CD4-positive, alpha-beta T cell (primary cell): ENCODE results near the gene GPRC5B. TPM values are rescaled to one million over a fixed set of nuclear protein-coding genes. Genes with fewer than 3 reads are reported as not detected.

Experiments used
- ATAC-seq: fragments of 200-7000 bp; cut with Tn5 transposase; one replicate; pipeline ENCODE4 v1.10.0; 2022; ENCODE audit warnings: mild to moderate bottlenecking; ENCODE audit not compliant: poor library complexity
- CTCF ChIA-PET: fragments of 350-600 bp; sonication (Branson Sonifier 250); formaldehyde crosslinking; loops from one replicate; lab custom pipeline; 2021; ENCODE audit warnings: antibody characterized with exemption, inconsistent platforms; lab: Charles Lee
- POLR2A ChIA-PET: fragments of 350-600 bp; sonication (Branson Sonifier 250); formaldehyde crosslinking; loops from one replicate; lab custom pipeline; 2021; ENCODE audit warnings: antibody characterized with exemption, inconsistent platforms; lab: Charles Lee
- DNase-seq, 14 experiments: peaks; one replicate each; pipeline ENCODE4 v3.0.0-alpha.2; 2013 to 2020; ENCODE audit warnings: mixed read lengths in 2 of 14
- H3K27ac ChIP-seq, 2 donors: one replicate each; pipeline versions ENCODE4 v1.5.1 to v1.7.0; 2013; ENCODE audit warnings: low read length in 2 of 2, low read depth in 1 of 2, mild to moderate bottlenecking in 1 of 2
- H3K27me3 ChIP-seq, 2 experiments: 1 replicate in 1 of 2; 2 replicates in 1 of 2; pipeline versions ENCODE4 v1.6.1 to v1.7.0; 2013; ENCODE audit warnings: low read length in 2 of 2, control low read depth in 1 of 2, mild to moderate bottlenecking in 1 of 2, moderate library complexity in 1 of 2; ENCODE audit not compliant: insufficient read depth in 2 of 2, control insufficient read depth in 1 of 2
- H3K36me3 ChIP-seq: one replicate; pipeline ENCODE4 v1.6.1; 2013; ENCODE audit warnings: low read length, control low read depth; ENCODE audit not compliant: insufficient read depth
- H3K4me1 ChIP-seq: one replicate; pipeline ENCODE4 v1.6.1; 2013; ENCODE audit warnings: low read length, control low read depth; ENCODE audit not compliant: insufficient read depth
- H3K4me3 ChIP-seq: one replicate; pipeline ENCODE4 v1.5.1; 2013; ENCODE audit warnings: mild to moderate bottlenecking, low read length, moderate library complexity
- H3K9me3 ChIP-seq, 2 experiments: 1 replicate in 1 of 2; 2 replicates in 1 of 2; pipeline versions ENCODE4 v1.6.1 to v1.7.0; 2013; ENCODE audit warnings: low read length in 2 of 2, mild to moderate bottlenecking in 2 of 2, control low read depth in 1 of 2, moderate library complexity in 1 of 2; ENCODE audit not compliant: control insufficient read depth in 1 of 2, insufficient read depth in 1 of 2
- H3K27ac Mint-ChIP-seq: one replicate; pipeline ENCODE4 v1.8.0; 2020; ENCODE audit warnings: mixed read lengths
- H3K27me3 Mint-ChIP-seq: one replicate; pipeline ENCODE4 v1.8.0; 2021; ENCODE audit warnings: mixed read lengths
- H3K36me3 Mint-ChIP-seq: one replicate; pipeline ENCODE4 v1.8.0; 2021; ENCODE audit warnings: low read depth, mixed read lengths
- H3K4me1 Mint-ChIP-seq: one replicate; pipeline ENCODE4 v1.8.0; 2021; ENCODE audit warnings: low read depth, mixed read lengths
- H3K4me3 Mint-ChIP-seq: one replicate; pipeline ENCODE4 v1.8.0; 2020; ENCODE audit warnings: mild to moderate bottlenecking, mixed read lengths
- H3K9me3 Mint-ChIP-seq: one replicate; pipeline ENCODE4 v1.8.0; 2020; ENCODE audit warnings: mixed read lengths
- intact Hi-C, 2 experiments: fragments of 100-400 bp; cut with DNase I in 1 of 2; cut with micrococcal nuclease in 1 of 2; formaldehyde crosslinking; loops; one replicate each; pipeline versions ENCODE4 v1.15.1 to v1.9.0; 2023 to 2025; cut with DNase I, micrococcal nuclease
- total RNA-seq, 174 experiments: library from RNA in 2 of 174; stranded (reverse) in 2 of 174; gene quantifications; one replicate each; pipeline ENCODE4 v1.2.3 and lab custom pipeline; 2021 to 2026
- TF ChIP-seq, protein P1 (sequence below): fragments of 200-600 bp; IDR thresholded peaks from one replicate; pipeline ENCODE4 v1.8.0; 2022; ENCODE audit warnings: antibody characterized with exemption, mild to moderate bottlenecking

The GPRC5B gene
- total RNA-seq, 2 experiments from 2014 or later: 0.47 to 0.75 TPM

DNA sequence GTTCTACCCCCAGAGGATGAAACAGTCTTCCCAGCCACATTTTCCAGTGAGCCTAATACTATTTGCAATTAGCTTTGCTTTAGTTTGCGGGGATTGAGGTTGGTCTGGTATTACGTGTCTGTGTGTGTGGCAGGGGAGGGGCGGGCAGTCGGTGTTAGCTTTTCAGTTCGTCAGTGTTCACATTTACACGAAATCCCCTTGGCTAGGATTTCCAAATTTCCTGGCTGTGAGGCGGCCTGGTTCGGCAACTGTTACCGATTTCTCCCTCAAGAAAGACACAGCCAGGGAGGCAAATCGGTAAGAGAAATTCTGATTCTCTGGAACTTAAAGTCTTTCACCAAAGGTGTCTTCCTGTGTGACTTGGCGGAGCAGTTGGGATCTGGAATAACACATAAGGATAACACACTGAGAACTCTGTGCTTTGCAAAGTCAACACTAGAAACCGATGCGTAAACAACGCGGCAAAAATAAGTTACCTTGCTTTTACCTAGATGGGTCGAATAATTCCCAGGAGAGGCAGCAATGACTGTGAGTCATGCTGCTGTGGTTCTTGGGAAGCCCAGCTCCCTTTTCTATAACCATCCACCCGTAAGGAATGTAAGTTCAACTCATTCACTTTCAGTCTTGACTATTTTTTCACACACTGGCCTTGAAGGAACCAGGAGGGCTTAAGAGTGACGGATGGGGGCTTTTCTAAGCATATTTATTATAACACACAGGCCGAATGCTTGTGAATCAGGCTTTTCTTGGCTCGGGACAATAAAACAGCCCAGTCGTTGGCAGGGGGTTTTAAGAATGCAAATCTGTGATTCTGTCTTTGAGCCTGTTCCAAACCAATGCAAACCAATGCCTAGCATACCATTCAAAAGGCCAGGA, 24.2 kb downstream of the GPRC5B start:
- DNase-seq (no peak), ATAC-seq (no peak)
- Mint-ChIP-seq H3K4me3 (no peak overlapping the region), H3K27ac (no peak overlapping the region), H3K27me3 (no peaks in the 10 kb centered on the region), H3K4me1 (no peaks in the 10 kb centered on the region), H3K36me3 (no peaks in the 10 kb centered on the region), H3K9me3 (no peaks in the 10 kb centered on the region)
- no peaks in the 10 kb centered on the region for H3K27me3 ChIP-seq
- H3K36me3 ChIP-seq: no peaks in the 10 kb centered on the region
- no peaks in the 10 kb centered on the region for H3K4me1 ChIP-seq
- no peaks in the 10 kb centered on the region for H3K9me3 ChIP-seq
- ChIA-PET CTCF (no interaction called here), POLR2A (no interaction called here)
- H3K4me3 ChIP-seq: no peak overlapping the region
- TF ChIP-seq, protein P1, sequence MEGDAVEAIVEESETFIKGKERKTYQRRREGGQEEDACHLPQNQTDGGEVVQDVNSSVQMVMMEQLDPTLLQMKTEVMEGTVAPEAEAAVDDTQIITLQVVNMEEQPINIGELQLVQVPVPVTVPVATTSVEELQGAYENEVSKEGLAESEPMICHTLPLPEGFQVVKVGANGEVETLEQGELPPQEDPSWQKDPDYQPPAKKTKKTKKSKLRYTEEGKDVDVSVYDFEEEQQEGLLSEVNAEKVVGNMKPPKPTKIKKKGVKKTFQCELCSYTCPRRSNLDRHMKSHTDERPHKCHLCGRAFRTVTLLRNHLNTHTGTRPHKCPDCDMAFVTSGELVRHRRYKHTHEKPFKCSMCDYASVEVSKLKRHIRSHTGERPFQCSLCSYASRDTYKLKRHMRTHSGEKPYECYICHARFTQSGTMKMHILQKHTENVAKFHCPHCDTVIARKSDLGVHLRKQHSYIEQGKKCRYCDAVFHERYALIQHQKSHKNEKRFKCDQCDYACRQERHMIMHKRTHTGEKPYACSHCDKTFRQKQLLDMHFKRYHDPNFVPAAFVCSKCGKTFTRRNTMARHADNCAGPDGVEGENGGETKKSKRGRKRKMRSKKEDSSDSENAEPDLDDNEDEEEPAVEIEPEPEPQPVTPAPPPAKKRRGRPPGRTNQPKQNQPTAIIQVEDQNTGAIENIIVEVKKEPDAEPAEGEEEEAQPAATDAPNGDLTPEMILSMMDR: no peak
- intact Hi-C loops: no loop called here
- H3K27ac ChIP-seq: no peak overlapping the region

DNA sequence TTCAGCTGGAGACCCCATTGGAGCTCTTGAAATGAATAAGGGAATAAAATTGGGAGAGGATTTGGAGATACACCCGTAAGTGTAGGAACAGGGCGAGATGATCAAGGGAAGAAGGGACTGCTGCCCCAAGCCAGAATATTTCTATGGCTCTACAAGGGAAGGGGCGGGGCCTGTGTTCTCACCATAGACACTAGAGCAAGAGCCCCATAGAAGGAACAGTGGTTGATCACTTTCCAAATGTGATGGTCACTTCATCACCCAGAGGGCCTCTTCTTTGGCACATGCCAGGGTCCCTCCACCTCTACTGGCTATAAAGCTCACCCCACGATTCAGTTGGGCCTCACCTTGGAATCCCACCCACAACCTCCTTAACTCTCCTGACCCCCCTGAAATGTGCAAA, 25.0 kb downstream of the GPRC5B start:
- intact Hi-C loops: no loop called here
- Histone ChIP-seq H3K27ac (no peak overlapping the region), H3K36me3 (no peaks in the 10 kb centered on the region), H3K4me3 (no peak overlapping the region), H3K9me3 (no peaks in the 10 kb centered on the region), H3K4me1 (no peaks in the 10 kb centered on the region), H3K27me3 (no peaks in the 10 kb centered on the region)
- DNase-seq (no peak), ATAC-seq (no peak)
- no peaks in the 10 kb centered on the region for H3K9me3 Mint-ChIP-seq
- no peak overlapping the region for H3K27ac Mint-ChIP-seq
- H3K36me3 Mint-ChIP-seq: no peaks in the 10 kb centered on the region
- TF ChIP-seq, protein P1: no peak
- ChIA-PET POLR2A (no interaction called here), CTCF (no interaction called here)
- H3K4me3 Mint-ChIP-seq: no peak overlapping the region
- no peaks in the 10 kb centered on the region for H3K4me1 Mint-ChIP-seq
- H3K27me3 Mint-ChIP-seq: no peaks in the 10 kb centered on the region

DNA sequence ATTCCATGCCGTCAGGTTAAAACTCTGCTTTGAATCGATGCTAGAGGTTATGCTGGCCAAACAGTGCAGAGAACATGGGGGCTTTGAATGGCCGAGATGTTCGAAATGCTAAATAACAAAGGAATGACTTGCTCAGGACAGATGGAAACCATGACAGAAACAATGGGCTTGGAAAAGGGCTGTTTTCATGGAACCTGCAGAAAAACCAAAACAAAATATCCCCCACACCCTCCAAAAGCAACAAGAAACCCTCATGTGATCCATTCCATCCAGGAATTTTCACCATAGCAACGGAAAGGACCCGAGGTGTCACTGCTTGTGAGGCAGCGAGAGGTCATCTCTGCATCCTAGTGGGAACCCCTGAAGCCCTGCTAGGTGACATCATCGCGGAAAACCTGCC, 25.5 kb downstream of the GPRC5B start:
- H3K36me3 Mint-ChIP-seq: no peaks in the 10 kb centered on the region
- ChIA-PET CTCF (no interaction called here), POLR2A (no interaction called here)
- no peaks in the 10 kb centered on the region for H3K4me1 ChIP-seq
- ATAC-seq: no peak
- H3K27me3 ChIP-seq: no peaks in the 10 kb centered on the region
- intact Hi-C loops: no loop called here
- H3K9me3 ChIP-seq: no peaks in the 10 kb centered on the region
- TF ChIP-seq, protein P1: no peak
- H3K27me3 Mint-ChIP-seq: no peaks in the 10 kb centered on the region
- H3K27ac ChIP-seq: no peak overlapping the region
- no peak overlapping the region for H3K4me3 ChIP-seq
- no peaks in the 10 kb centered on the region for H3K9me3 Mint-ChIP-seq
- no peaks in the 10 kb centered on the region for H3K4me1 Mint-ChIP-seq
- no peak overlapping the region for H3K4me3 Mint-ChIP-seq
- no peaks in the 10 kb centered on the region for H3K36me3 ChIP-seq
- no peak overlapping the region for H3K27ac Mint-ChIP-seq
- DNase-seq: no peak
